NCI-H82 treated with DMSO at 0.1 percent for 48 hours (cell line): ENCODE results near the gene RSPO3.
"Not testable (repeated sequence)": the region's sequence is repeated elsewhere in the genome, so short reads cannot be mapped to it uniquely, and the experiment has no call there.

Source experiments
- DNase-seq: peaks from one replicate; lab custom pipeline; 2025; ENCODE audit not compliant: unreplicated experiment; lab: John Stamatoyannopoulos, UW

RSPO3 gene

GRCh38 chr6:127202676-127203075, 84.2 kb downstream of the RSPO3 start:
- no peak for DNase-seq

DNA sequence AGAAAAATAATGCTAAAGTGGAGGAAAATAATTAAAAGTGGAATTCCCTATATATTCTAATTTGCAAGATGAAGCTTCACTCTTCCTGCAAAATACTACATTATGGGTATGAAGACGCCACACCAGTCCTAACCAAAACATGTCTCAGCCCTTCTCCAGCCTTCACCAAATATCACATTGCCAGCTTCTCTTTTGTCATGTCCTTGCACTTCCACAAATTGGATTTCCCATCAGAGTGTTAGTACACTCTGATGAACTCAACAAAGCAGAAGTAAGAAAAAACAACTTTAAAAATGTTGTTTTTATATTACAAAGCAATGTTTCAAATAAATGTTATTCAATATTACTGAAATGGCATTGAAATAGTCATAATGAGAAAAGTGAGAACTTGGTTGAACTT, 85.8 kb downstream of the RSPO3 start:
- no peak for DNase-seq

DNA sequence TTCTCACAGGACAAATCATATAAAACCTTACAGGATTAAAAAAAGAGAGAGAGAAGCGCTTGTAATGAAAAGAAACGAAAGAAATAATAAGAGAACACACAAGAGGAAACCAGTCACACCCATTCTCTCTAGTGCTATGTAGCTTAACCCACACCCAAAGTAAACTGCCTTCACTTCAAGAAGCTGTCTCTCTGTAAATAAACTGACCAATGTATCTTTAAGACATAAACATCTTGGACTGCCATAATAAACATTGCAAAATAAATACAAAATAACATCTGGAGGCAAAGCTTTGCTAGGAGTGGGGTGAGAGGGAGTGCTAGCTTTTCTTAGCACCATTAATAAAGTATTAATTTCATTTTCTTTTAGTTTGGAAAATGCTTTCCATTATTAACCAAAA, 86.6 kb downstream of the RSPO3 start:
- DNase-seq, result no peak

GRCh38 chr6:127206531-127207095, 88.1 kb downstream of the RSPO3 start:
- DNase-seq, result no peak

- DNase-seq, result no peak
Measured at GRCh38 chr6:127207591-127208120, 89.2 kb downstream of the RSPO3 start.

- DNase-seq, result no peak
Measured at GRCh38 chr6:127210725-127211124, 92.3 kb downstream of the RSPO3 start.

DNA sequence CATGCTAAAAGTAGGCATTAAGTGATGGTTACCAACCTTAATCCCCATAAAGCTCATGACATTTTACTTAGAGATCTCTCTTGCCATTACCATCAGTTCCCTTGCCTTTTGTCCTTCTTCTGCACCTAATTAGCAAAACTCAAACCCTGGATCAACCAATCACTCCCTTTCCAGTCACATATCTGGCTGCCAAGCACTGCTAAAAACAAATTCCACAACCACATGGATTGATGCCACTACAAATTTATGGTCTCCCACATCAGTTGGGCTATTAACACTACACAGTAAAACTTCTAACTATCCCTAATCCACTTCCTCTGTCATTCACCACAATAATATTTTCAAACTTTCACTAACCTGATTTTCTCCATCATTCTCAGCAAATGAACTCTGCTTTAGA, 93.9 kb downstream of the RSPO3 start:
- no peak for DNase-seq

GRCh38 chr6:127214032-127214431, 95.6 kb downstream of the RSPO3 start:
- DNase-seq, result not testable (repeated sequence)

DNA sequence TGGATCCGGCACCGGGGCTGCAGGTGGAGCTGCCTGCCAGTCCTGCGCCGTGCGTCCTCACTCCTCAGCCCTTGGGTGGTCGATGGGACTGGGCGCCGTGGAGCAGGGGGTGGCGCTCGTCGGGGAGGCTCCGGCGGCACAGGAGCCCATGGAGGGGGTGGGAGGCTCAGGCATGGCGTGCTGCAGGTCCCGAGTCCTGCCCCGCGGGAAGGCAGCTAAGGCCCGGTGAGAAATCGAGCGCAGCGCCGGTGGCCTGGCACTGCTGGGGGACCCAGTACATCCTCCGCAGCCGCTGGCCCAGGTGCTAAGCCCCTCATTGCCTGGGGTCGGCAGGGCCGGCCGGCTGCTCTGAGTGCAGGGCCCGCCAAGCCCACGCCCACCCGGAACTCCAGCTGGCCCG, 96.1 kb downstream of the RSPO3 start:
- DNase-seq, result not testable (repeated sequence)

DNA sequence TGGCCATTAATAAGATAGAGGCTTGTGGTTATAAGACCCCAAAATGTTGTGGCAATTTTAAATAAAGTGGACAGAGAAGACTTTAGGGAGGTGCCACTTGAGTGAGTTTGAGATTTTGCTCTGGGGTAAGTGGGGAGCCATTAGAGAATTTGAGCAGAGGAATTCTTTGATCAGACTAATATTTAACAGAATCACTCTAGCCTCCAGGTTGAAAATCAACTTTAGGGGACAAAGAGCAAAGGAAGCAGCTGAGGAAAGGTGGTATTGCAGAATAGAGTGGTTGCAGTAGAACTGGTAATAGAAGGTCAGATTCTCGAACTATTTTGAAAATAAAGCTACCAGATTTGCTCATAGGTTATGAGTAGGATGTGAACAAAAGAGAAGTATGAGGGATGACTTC, 97.5 kb downstream of the RSPO3 start:
- no peak for DNase-seq

- no peak for DNase-seq
Measured at GRCh38 chr6:127216810-127217789, 98.6 kb downstream of the RSPO3 start.

GRCh38 chr6:127219869-127220268, 101.4 kb downstream of the RSPO3 start:
- no peak for DNase-seq

DNA sequence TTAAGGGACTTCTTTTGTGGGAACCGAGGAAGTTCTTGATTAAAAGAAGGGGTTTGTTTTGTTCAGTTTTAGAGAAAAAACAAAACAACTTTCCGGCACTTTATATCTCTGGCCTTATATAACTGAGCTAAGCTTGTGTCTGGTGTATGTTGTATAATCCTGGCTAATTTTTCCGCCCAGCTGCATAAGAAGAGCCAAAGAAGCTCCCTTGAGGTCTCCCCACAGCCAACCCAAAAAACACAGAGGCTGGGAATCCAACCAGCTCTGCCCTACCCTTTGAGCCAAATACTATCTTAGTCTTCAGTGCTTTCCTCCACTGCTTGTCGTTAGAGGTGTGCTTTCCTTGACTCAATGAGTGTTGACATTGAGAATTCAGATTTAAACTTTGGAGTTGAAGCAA, 102.7 kb downstream of the RSPO3 start:
- DNase-seq, result no peak

GRCh38 chr6:127222418-127222817, 103.9 kb downstream of the RSPO3 start:
- DNase-seq, result no peak

DNA sequence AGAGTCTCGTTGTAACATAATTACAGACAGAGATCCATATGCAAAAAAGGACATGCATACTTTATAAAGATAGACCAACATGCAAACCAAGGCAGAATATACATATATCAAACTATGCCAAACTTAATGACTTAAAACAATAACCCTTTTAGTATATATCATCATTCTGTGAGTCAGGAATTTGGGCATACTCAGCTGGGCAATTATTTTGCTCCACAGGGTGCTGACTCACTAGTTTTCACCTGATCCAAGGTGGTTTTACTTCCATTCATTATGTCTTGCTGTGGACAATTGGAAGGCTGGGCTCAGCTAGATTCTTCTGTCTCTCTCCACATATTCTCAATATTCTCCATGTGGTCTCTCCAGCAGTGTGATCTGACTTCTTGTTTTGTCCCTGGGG, 107.0 kb downstream of the RSPO3 start:
- no peak for DNase-seq

DNA sequence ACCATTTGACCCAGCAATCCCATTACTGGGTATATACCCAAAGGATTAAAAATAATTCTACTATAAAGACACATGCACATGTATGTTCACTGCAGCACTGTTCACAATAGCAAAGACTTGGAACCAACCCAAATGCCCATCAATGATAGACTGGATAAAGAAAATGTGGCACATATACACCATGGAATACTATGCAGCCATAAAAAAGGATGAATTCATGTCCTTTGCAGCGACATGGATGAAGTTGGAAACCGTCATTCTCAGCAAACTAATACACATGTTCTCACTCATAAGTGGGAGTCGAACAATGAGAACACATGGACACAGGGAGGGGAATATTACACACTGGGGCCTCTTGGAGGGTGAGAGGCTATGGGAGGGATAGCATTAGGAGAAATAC, 115.3 kb downstream of the RSPO3 start:
- not testable (repeated sequence) for DNase-seq

DNA sequence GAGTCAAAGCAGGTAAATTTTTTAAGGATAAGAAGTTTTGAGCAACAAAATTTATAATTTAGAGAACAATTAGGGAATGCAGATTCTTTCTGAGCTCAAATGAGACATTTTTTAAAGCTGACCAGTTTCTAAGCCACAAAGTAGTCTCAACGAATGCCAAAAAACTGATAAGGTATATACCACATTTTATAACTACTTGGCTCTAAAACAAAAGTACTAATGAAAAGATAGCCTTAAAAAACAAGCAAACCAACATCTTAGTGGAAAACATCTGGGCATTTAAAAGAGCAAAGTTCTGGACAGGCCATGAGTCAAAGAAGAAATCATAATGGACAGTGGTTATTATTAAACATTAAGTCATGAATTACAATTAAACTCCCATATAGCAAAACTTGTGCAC, 125.0 kb downstream of the RSPO3 start:
- no peak for DNase-seq
